DMS79 treated with DMSO at 0.1 percent for 48 hours (cell line): ENCODE results near the gene PAM.

Experiments used
- DNase-seq: peaks from one replicate; lab custom pipeline; 2025; lab: John Stamatoyannopoulos, UW

The PAM gene

GRCh38 chr5:102937894-102938293 lies 182.8 kb downstream of the PAM start:
- DNase-seq = no peak

- no peak for DNase-seq
These were observed 186.0 kb downstream of the PAM start for GRCh38 chr5:102941111-102941510.

- DNase-seq = no peak
These were observed 191.3 kb downstream of the PAM start for GRCh38 chr5:102946414-102946813.

GRCh38 chr5:102946971-102947370 lies 191.9 kb downstream of the PAM start:
- DNase-seq = no peak

- no peak for DNase-seq
These were observed 200.4 kb downstream of the PAM start for GRCh38 chr5:102955488-102955887.

GRCh38 chr5:102956599-102956998 lies 201.5 kb downstream of the PAM start:
- DNase-seq = no peak

GRCh38 chr5:102957141-102957540 lies 202.0 kb downstream of the PAM start:
- no peak for DNase-seq

- DNase-seq = no peak
These were observed 203.4 kb downstream of the PAM start for GRCh38 chr5:102958481-102959011.

GRCh38 chr5:102959055-102959454 lies 203.9 kb downstream of the PAM start:
- no peak for DNase-seq

- DNase-seq = no peak
These were observed 206.6 kb downstream of the PAM start for GRCh38 chr5:102961671-102962070.

GRCh38 chr5:102965653-102966052 lies 210.5 kb downstream of the PAM start:
- no peak for DNase-seq

GRCh38 chr5:102969641-102970040 lies 214.5 kb downstream of the PAM start:
- no peak for DNase-seq

GRCh38 chr5:102971676-102972293 lies 216.7 kb downstream of the PAM start:
- no peak for DNase-seq

GRCh38 chr5:102974177-102974576 lies 219.1 kb downstream of the PAM start:
- no peak for DNase-seq

- DNase-seq = no peak
These were observed 219.9 kb downstream of the PAM start for GRCh38 chr5:102975045-102975444.

GRCh38 chr5:102975457-102976182 lies 220.5 kb downstream of the PAM start:
- DNase-seq = no peak

- DNase-seq = no peak
These were observed 227.0 kb downstream of the PAM start for GRCh38 chr5:102981957-102982635.

- DNase-seq = no peak
These were observed 231.0 kb downstream of the PAM start for GRCh38 chr5:102986074-102986473.

GRCh38 chr5:102988459-102988858 lies 233.4 kb downstream of the PAM start:
- DNase-seq = no peak

GRCh38 chr5:102991802-102992201 lies 236.7 kb downstream of the PAM start:
- no peak for DNase-seq

- DNase-seq = no peak
These were observed 241.0 kb downstream of the PAM start for GRCh38 chr5:102996011-102996575.

GRCh38 chr5:102998224-102998623 lies 243.1 kb downstream of the PAM start:
- DNase-seq = no peak

GRCh38 chr5:102999191-102999590 lies 244.1 kb downstream of the PAM start:
- no peak for DNase-seq
